ENCODE data around the gene ERCC3. TPM values are rescaled to one million over a fixed set of nuclear protein-coding genes. Genes with fewer than 3 reads are reported as not detected.

The ERCC3 gene
- total and polyA plus RNA-seq, 8 donors, result 16.5 to 103 (median 34.5) TPM

DNA sequence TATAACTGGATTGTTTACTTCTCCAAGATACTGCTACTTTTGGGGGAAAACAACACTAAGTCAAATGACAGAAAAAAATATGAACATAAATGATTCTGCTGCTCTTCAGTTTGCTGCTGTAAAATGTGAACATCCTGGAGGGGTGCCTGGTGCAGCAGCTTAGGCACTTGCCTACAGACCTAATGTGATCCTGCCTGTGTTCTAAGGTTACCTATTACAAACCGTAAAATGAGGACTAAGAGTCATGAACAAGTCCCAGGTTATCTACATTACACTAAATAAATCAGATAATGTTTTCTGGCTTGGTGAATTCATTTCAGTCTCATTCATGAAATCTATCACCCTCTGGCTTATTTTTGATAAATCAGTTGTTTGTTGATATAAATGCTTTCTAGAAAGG is 38.4 kb upstream of the ERCC3 start:
- TF ChIP-seq, protein P1, sequence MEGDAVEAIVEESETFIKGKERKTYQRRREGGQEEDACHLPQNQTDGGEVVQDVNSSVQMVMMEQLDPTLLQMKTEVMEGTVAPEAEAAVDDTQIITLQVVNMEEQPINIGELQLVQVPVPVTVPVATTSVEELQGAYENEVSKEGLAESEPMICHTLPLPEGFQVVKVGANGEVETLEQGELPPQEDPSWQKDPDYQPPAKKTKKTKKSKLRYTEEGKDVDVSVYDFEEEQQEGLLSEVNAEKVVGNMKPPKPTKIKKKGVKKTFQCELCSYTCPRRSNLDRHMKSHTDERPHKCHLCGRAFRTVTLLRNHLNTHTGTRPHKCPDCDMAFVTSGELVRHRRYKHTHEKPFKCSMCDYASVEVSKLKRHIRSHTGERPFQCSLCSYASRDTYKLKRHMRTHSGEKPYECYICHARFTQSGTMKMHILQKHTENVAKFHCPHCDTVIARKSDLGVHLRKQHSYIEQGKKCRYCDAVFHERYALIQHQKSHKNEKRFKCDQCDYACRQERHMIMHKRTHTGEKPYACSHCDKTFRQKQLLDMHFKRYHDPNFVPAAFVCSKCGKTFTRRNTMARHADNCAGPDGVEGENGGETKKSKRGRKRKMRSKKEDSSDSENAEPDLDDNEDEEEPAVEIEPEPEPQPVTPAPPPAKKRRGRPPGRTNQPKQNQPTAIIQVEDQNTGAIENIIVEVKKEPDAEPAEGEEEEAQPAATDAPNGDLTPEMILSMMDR (IDR thresholded peaks at IDR 0.05), result no peak
- TF ChIP-seq POLR2A (IDR thresholded peaks at IDR 0.05) (no peak), POLR2AphosphoS5 (IDR thresholded peaks at IDR 0.05) (no peak), EP300 (IDR thresholded peaks at IDR 0.05) (no peak)
- Histone ChIP-seq H3K4me3 (no peak overlapping the region), H3K9me3 (no peaks in the 10 kb centered on the region), H3K4me1 (peaks cover 0 to 9% (median 3%) of the 10 kb centered on the region in 4 donors), H3K27ac (no peak overlapping the region), H3K36me3 (peaks cover 6 to 91% (median 85%) of the 10 kb centered on the region in 4 donors), H3K27me3 (no peaks in the 10 kb centered on the region)
- DNase-seq, result no peak
- intact Hi-C loops (cut with DNase I; ENCODE audit: low total_unique reads), result loop anchor here (10.0 kb wide), 1 partner anchor 132 kb away; no protein-coding TSS in a partner anchor
- WGBS, 5 donors, result 32 to 68% (median 54%) methylated on average over 1 of the region's 1 CpG

DNA sequence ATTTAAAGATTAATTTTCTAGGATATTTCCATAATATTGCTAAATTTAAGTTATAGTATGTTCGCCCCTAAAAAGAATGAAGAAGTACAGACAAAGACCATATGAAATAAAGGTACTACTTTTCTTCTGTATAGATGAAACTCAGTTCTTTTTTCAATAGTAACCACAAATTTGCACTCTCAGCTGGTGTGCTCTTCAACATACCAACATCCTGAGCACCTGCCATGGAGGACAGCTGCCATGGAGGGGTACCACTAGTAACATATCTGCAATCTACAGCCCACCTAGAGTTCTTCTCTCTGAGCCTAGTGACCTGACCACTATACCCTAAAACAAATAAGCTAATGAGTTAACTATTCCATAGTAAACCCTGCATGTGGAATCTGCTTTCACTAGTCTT is 36.8 kb upstream of the ERCC3 start:
- Histone ChIP-seq H3K4me1 (no peaks in the 10 kb centered on the region), H3K27ac (no peak overlapping the region), H3K4me3 (no peak overlapping the region), H3K9me3 (no peaks in the 10 kb centered on the region), H3K36me3 (peaks cover 9 to 87% (median 83%) of the 10 kb centered on the region in 4 donors), H3K27me3 (no peaks in the 10 kb centered on the region)
- 92 to 100% (median 95%) methylated on average over 1 of the region's 1 CpG for WGBS, 5 donors
- no peak for DNase-seq
- intact Hi-C loops (cut with DNase I; ENCODE audit: low total_unique reads), result loop anchor here (10.0 kb wide), 1 partner anchor 134 kb away; no protein-coding TSS in a partner anchor
- no peak for TF ChIP-seq POLR2AphosphoS5 (IDR thresholded peaks at IDR 0.05)
- TF ChIP-seq EP300 (IDR thresholded peaks at IDR 0.05), result no peak
- TF ChIP-seq, protein P1 (IDR thresholded peaks at IDR 0.05), result no peak
- TF ChIP-seq POLR2A (IDR thresholded peaks at IDR 0.05), result no peak

DNA sequence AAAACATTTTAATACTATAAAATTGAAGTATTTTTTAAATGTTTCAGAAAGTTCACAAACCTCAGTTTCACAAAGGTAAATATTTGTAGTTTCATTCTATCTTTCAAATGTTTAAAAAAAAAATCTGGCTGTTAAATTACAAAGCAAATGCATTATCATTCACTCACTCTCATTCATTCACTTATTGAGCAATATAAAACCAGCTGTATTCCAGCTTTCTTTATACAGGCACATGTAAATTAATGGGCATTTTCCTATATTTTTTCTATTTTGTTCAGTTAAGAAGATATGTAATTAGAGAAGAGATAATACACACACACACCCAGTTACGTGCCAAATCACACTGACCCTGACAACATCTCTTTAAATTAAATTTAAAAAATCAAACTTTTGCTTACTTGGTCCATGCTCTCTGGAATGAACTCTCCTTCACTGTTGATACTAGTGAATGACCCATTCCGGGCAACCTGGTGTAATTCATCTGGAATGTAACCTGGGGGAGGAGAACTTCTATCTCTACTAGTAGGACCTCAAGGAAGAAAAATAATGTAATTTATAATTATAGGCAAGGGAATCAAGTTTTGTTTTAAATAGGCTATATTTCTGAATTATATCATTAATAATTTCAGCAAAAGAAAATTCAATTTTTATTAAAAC is 32.5 kb upstream of the ERCC3 start:
- Histone ChIP-seq H3K4me3 (no peak overlapping the region), H3K36me3 (peaks cover 28 to 89% (median 83%) of the 10 kb centered on the region in 4 donors)
- intact Hi-C loops (cut with DNase I; ENCODE audit: low total_unique reads), result no loop called here

DNA sequence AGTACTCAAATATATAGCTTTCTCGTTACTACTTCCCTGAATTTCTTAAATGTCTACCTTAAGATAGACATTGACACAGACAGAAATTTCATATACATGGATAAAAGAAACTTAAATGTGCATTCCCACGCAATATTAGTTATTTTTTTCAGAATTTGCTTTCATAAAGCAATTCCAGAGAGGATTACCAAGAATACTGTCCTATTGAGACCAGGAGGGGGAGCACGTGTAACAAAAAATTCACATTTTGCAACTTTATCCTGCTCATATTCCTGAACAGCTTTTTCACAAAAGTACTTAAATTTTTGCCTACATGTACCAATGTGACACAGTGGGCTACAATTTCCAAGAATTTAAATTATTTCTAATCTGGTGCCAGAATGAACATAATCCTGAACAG is 30.7 kb upstream of the ERCC3 start:
- Histone ChIP-seq H3K4me1 (no peaks in the 10 kb centered on the region), H3K27me3 (no peaks in the 10 kb centered on the region), H3K36me3 (peaks cover 31 to 89% (median 85%) of the 10 kb centered on the region in 4 donors), H3K27ac (no peak overlapping the region), H3K4me3 (no peak overlapping the region), H3K9me3 (no peaks in the 10 kb centered on the region)
- intact Hi-C loops (cut with DNase I; ENCODE audit: low total_unique reads), result no loop called here
- WGBS, 5 donors, result 53 to 61% (median 54%) methylated on average over 3 of the region's 3 CpGs
- no peak for TF ChIP-seq POLR2AphosphoS5 (IDR thresholded peaks at IDR 0.05)
- no peak for TF ChIP-seq POLR2A (IDR thresholded peaks at IDR 0.05)
- TF ChIP-seq, protein P1 (IDR thresholded peaks at IDR 0.05), result peak in 5 of 7 experiments; percentile 8 to 55 (median 43)
- peak in 1 of 2 donors; percentile 78 for DNase-seq

More for the DNA sequence above, 32.5 kb upstream of the ERCC3 start:
- no peak for DNase-seq
- H3K4me1 ChIP-seq, result no peaks in the 10 kb centered on the region
- TF ChIP-seq, protein P1 (IDR thresholded peaks at IDR 0.05), result no peak
- no peak for TF ChIP-seq EP300 (IDR thresholded peaks at IDR 0.05)
- TF ChIP-seq POLR2AphosphoS5 (IDR thresholded peaks at IDR 0.05), result no peak
- no peak for TF ChIP-seq POLR2A (IDR thresholded peaks at IDR 0.05)
- H3K27ac ChIP-seq, result no peak overlapping the region
- H3K27me3 ChIP-seq, result no peaks in the 10 kb centered on the region
- WGBS, 5 donors, result 74 to 90% (median 81%) methylated on average over 2 of the region's 2 CpGs
- no peaks in the 10 kb centered on the region for H3K9me3 ChIP-seq

All from stomach (tissue), 9 donors.